Adrenal gland (tissue), 5 donors: Measurements from ENCODE around the gene CACNA1D.

ENCODE experiments used
- POLR2A ChIP-seq, 2 donors: fragments of 450-650 bp; IDR thresholded peaks; one replicate each; pipeline ENCODE4 v1.6.1; 2017; ENCODE audit warnings: antibody characterized with exemption in 2 of 2, mild to moderate bottlenecking in 2 of 2, moderate library complexity in 1 of 2
- TF ChIP-seq, protein P1 (sequence below), 6 experiments: fragments of 450-650 bp in 4 of 6; fragments of 200-600 bp in 2 of 6; sonication (generic) in 1 of 6; IDR thresholded peaks; 1 replicate in 5 of 6; 2 replicates in 1 of 6; pipeline versions ENCODE4 v1.5.1 to v1.8.0; 2016 to 2021; ENCODE audit warnings: antibody characterized with exemption in 6 of 6, mild to moderate bottlenecking in 2 of 6, moderate library complexity in 1 of 6
- donor health status: DM: no; HTN: no; CAD: no.

DNA sequence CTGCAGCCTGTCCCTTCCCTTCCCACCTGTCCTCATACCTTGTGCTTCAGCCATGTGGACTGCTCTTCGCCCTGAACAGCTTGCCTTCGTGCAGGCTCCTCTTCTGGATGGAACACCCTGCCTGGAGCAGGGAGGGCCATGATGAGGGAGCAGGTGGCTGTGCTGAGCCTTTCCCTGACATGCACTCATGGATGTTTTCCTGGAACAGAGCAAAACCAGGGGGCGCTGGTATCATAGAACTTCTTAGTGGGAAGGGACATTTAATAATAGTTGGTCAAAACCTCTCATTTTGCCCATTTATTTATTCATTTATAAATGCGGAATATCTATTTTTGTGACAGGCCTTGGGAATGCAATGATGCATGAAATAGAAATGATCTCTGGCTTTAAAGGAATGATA is 149.3 kb downstream of the CACNA1D start:
- TF ChIP-seq, protein P1, sequence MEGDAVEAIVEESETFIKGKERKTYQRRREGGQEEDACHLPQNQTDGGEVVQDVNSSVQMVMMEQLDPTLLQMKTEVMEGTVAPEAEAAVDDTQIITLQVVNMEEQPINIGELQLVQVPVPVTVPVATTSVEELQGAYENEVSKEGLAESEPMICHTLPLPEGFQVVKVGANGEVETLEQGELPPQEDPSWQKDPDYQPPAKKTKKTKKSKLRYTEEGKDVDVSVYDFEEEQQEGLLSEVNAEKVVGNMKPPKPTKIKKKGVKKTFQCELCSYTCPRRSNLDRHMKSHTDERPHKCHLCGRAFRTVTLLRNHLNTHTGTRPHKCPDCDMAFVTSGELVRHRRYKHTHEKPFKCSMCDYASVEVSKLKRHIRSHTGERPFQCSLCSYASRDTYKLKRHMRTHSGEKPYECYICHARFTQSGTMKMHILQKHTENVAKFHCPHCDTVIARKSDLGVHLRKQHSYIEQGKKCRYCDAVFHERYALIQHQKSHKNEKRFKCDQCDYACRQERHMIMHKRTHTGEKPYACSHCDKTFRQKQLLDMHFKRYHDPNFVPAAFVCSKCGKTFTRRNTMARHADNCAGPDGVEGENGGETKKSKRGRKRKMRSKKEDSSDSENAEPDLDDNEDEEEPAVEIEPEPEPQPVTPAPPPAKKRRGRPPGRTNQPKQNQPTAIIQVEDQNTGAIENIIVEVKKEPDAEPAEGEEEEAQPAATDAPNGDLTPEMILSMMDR (IDR thresholded peaks at IDR 0.05): no peak
- TF ChIP-seq POLR2A (IDR thresholded peaks at IDR 0.05): no peak
